GM19099 (cell line): ENCODE results near the gene CTDSPL.

ENCODE experiments used
- POLR2A ChIP-seq: IDR thresholded peaks from 3 replicates; pipeline ENCODE4 v1.6.1; 2011; ENCODE audit warnings: low read depth; ENCODE audit not compliant: insufficient read length; ENCODE audit errors: extremely low read depth

CTDSPL gene

DNA sequence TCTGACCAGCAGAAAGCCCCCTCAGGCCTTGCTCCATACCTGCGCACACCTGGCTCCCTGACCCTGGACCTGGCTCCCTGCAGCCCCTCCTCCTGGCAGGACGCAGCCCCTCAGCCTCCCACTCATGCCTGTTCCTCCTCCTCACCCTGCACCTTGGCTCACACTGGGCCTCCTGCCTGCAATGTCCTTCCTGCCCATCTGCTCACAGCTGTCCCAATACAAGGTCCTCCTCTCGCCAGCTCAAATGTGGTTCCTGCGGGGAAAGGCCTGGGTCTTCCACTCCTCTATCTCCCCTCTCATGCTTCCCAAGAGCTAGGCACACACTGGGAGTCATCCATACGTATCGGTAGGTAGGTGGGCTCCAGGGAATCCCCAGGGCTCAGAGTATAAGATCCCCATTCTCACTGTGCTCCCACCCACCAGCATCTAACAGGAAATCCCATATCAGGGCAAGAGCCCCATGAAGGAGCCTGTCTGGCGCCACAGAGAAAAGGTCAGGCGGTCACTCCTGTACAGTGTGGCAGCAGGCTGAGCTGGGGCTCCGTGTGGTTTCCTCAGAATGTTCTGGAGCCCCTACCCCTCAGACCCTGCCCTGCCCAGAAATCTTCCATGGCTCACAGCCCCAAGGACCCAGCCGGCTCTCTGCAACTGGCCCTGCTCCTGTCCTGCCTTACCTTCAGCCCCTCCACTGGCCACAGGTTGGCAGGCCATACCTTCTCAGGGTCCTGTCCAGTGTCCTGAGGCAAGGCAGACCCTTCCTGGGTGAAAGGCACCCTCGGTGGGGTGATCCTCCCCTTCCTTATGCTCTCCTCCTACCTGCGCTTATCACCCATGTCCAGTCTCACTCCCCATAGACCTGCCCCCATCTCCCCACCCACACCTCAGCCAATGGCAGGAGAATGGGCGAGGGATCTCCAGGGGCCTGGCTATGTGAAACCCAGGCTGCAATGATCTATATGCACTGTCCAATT lies 156.9 kb downstream of the CTDSPL start:
- TF ChIP-seq POLR2A, result no peak

DNA sequence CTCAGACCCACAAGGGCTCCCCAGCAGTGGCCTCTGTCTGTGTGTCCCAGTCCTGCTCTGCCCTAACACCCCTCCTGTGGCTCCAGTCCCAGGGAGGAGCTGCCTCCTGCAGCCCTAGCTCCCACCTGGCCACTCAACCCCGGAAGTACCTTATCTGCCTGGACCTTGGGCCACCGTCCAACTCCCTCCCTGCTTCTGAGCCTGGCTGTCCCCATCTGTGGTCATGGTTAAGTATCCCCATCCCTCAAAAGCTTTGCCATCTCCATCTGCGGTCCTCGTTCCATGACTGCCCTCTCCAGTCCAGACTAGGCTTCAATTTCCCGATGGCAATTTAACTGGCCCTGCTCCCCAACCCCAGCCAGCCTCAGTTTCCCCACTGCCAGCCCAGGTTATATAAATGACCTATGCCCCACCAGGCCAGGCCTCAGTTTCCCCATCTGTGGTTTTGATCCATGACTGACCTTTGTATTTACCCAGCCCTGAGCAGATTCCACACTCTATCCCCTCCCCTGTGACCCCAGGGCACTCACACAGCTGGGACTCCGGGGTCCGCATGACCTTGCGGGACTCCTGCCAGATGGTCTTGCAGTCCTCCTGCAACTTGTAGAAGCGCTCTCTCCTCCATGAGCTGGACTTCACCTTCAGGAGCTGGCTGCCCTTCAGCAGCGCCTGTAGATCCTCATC lies 158.1 kb downstream of the CTDSPL start:
- TF ChIP-seq POLR2A, result no peak

DNA sequence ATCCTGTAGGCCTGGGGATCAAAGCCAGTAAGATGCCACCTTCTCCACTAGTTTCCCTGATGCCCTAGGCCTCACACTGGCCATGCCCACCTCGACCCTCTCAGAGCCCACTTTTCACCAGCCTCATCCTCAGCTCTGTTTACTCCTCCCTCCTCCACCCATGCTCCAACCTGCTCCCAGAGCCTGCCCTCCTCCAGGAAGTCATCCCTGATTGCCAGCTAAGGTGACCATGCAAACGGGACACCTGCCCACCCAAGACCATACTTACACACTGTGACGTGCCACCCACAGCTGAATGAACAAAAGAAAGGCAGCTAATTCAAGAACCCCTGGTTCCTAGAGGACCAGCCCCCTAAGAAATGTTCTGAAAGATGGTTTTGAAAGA lies 158.7 kb downstream of the CTDSPL start:
- no peak for TF ChIP-seq POLR2A

DNA sequence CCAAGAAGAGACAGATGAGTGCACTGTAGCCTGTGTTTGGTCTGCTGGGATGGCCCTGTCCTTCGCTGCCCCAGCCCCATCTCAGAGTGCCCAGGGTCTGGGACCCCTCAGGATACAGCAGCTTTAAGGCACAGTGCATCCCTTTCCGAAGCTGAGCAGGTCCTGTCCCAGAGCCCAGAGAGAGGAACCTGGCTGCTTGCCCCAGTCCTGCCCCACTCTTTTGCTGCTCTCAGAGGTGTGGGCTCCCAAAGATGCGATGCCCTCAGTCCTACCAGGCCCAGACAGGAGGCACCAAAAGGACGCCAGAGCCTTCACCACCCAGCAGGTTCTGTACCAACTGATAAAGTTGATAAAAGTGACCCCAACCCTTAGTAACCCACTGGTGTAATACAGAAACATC lies 159.5 kb downstream of the CTDSPL start:
- no peak for TF ChIP-seq POLR2A

DNA sequence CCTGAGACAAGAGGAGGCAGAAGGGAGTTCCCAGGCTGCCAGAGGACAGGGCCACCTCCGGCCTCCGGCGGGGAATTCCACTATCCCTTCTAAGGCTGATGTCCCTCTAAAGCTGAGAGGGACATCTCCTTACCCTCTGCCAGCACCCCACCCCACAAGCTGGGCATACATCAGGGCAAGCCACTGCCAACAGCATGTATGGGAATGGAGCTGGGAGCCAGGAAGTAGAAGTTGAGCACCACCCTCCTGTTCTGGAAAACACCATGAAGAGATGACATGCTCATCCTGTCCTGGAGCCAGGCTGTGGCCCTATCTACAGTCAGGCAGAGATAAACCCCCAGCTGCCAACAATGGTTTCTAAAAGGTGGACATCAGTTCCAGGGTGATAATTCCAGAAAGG lies 160.6 kb downstream of the CTDSPL start:
- TF ChIP-seq POLR2A, result no peak

DNA sequence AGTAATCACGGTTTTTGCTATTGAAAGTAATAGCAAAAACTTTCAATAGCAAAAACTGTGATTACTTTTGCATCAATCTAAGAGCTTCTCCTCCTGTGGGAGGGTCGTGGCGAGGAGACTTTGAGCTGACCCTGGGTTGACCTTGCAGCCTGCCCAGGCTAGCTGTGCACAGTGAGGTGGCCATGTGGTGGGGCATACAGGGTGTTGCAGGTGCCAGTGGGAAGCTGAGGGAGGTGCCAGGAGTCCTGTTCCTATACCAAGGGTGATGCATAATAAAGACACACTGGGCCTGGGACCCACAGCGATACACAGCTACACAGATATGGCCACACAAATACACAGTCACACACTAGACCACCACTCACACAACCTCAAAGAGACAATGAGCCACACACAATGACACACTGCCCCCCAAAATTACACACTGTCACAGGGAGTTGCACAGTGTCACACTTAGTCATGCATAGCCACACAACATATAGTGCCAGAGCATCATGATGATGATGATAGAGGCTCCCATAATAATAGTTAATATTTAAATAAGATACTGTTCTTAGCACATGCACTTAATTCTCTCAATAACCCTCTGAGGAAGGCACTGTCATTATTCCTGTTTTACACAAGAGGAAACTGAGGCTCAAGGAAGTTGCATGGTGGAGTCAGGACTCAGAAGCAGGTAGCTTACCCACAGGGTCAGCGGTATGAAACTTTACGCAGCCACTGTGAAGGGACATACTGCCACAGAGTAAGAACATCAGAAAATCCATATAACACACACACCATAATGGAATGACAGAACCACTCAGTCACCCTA lies 161.4 kb downstream of the CTDSPL start:
- no peak for TF ChIP-seq POLR2A

DNA sequence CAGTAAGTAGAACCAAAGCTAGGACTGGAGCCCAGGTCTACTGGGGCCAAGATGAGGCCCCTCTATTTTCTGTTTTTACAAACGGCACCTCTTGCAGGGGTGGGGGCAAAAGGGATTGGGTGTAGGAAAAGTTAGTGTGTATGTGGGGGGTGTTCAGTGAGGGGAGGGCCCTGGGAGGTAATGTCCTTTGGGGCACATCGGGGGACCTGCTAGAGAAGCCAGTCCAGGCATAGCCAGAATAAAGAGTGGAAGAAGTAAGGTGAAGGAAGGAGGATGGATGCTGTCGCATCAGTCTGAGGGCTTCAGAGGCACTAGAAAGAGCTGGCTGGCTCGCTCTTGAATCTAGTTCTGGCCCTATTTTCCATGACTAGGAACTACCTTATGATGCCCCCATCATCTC lies 165.2 kb downstream of the CTDSPL start:
- no peak for TF ChIP-seq POLR2A

DNA sequence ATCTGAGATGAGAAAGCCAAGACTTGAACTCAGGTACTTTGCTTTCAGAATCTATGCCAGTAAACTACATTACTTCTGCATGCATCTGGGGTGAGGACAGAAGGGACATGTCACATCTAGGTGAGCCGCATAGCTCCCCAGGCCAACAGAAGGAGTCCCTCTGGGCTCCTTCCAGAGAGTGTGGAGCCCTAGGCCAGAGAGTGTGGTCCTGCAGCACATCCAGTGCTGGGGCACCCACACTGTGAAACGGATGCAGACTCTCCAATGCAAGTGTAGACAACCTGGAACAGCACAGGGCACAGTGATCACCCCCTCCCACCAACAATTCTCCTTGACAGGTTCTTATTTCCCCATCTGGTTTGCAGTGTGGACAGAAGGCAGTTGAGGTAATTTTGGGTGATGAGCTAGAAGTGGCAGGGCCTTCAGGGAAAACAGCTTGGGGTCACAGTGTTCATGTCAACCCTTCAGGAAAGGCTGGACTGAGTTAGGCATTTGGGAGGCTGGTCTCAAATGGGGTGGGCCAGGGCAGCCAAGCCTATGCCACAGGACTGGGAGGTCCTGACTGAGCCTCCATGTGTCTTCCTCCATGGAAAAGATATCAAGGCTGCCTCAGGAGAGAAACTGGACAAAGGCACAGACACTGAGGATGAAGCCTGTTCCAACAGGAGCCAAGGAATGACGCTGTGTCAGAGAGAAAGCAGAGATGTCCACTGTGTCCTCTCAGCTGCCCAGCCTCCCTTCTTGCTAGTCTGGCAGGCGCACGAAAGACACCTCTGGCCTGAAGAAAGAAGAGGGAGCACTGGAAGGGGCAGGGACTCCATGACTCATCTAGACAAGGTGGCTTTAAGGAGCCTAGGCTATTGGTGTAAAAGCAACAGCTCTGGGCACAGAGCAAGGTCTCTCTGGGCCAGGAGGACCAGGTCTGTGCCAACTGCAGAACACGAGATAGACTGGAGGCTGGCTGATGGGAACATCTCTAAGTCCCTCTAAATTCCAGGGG lies 166.1 kb downstream of the CTDSPL start:
- no peak for TF ChIP-seq POLR2A

DNA sequence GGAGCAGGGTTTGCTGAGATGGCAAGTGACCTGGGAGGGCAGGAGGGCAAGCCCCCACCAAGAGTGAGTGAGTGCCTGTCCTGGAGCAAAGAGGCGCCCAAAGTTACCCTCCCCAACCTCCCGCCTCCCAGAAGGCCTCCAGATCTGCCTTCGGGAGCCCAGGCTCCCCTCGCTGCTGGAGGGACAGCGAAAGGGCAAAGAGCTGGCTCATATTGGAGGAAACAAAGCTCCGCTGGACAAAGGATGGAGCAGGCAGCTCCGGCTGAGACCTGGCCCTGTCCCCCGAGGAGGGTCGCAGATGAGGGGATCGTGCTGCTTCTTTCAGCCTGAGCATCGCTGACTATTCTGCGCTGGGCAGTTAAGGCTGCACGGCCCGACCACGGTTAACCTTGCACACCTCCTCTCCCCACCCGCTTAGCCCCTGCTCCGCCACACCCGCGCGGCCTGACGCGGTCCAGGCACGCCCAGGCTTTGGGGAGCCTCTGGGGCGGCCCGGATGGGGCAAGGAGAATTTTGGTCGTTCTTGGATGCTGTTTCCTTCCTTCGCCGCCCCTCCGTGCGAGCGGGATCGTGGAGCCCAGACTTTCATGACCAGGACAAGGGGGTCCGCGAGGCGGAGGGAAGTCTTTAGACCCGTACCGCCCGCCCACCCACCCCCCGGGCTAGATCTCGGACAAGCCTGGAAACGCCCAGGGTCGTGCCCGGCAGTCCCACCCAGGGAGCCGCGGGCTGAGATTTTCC lies 167.1 kb downstream of the CTDSPL start:
- no peak for TF ChIP-seq POLR2A

DNA sequence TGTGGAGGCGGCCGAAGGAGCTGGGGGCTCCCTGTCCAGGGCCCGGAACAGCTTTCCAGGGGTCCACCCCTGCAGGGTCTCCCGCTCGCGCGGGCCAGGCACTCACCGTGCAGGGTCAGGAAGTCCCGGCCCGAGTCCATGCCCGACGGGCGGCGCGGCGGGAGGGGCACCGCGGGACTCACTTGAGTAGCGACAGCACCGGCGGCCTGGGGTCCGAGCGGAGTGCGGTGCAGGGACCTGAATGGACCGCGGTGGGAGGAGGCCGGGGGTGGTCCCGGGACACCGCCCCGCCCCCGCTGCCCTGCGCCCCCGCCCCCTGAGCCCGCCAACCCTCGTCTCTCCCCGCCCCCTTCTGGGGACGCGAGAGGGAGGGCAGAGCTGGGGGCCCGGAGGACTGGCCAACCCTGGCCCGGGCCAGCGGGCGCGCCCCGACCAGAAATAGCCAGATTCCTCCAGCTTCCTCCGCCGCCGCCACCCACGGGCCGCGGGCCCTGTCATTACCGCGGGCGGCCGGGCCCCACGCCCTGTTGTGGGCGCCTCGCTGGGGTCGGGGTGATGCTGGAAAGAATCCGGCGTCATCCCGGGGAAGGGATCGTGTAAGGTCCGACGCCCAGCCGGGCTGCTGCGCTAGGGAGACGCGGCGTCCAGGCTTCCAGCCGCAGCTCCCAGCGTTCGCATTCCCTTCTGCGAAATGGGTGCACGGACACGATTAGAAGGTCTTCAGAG lies 167.9 kb downstream of the CTDSPL start, which contains the start of gene PLCD1:
Gene PLCD1 (minus strand): TSS at position 243 of the 726 bp plus-strand sequence. CDS start 103 bp downstream, at position 140.
- TF ChIP-seq POLR2A, result no peak

DNA sequence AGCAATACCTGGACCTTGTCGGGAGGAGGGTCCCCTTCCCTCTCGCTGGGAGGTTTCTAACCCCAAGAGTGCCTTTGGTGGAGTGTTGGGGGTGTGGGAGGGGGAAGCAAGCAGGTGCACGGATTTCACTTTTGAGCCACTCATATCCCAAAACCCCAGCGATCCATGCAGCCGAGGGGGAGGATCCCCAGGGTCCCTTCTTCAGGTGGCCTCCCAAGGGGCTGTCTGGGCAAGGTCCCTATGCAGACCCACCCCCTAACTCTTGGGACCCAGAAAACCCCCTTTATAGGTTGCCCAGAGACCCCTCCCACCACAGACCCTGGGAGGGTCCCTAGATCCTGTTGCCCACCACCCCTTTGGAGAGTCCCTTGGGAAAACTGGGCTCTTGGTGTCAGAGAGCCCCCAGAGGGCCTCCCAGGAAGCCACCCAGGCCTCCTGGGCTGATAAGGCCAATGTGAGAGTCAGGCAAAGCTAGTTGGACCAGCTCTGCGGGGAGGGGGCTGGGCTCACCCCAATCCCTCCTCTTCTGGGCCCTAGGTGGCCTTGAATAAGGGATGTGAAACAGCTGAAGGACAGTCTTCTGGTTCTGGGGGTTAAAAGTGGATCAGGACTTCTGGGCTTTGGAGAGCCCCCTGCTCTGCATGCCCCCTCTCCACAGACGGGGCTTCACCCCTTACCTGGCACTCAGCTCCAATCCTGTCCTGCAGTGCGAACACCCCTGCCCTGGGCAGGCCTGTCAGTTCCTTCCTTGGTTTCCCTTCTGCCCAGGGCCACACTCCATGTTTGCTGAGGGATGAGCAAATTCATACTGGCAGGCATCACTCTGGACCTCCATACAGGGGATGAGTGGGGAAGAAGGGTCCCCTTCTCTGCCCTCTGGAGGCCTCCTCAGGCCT lies 168.7 kb downstream of the CTDSPL start:
- no peak for TF ChIP-seq POLR2A
